Psoas muscle (tissue), 8 donors: ENCODE measurements around the gene C2orf49. TPM values are rescaled to one million over a fixed set of nuclear protein-coding genes. Genes with fewer than 3 reads are reported as not detected.

Source experiments
- ATAC-seq, 4 donors: fragments of 200-7000 bp; cut with Tn5 transposase; one replicate each; pipeline ENCODE4 v1.9.1; 2020; ENCODE audit warnings: moderate library complexity in 3 of 4, mild to moderate bottlenecking in 2 of 4
- DNase-seq, 2 donors: peaks; one replicate each; pipeline ENCODE4 v3.0.0-alpha.2; 2020
- H3K27ac ChIP-seq: fragments of 200-600 bp; one replicate; pipeline ENCODE4 v1.8.0; 2022
- H3K27me3 ChIP-seq, 3 donors: fragments of 200-600 bp in 1 of 3; one replicate each; pipeline versions ENCODE4 v1.6.1 to v1.8.0; 2013 to 2022; ENCODE audit warnings: low read length in 2 of 3, mild to moderate bottlenecking in 2 of 3, moderate library complexity in 1 of 3; ENCODE audit not compliant: insufficient read depth in 3 of 3
- H3K36me3 ChIP-seq, 2 donors: fragments of 200-600 bp in 1 of 2; one replicate each; pipeline versions ENCODE4 v1.6.1 to v1.8.0; 2013 to 2022; ENCODE audit warnings: low read depth in 1 of 2, mild to moderate bottlenecking in 1 of 2, moderate library complexity in 1 of 2; ENCODE audit not compliant: insufficient read depth in 1 of 2
- H3K4me1 ChIP-seq: fragments of 200-600 bp; one replicate; pipeline ENCODE4 v1.8.0; 2022
- H3K4me3 ChIP-seq: fragments of 200-600 bp; one replicate; pipeline ENCODE4 v1.8.0; 2022; ENCODE audit warnings: mild to moderate bottlenecking
- H3K9me3 ChIP-seq: fragments of 200-600 bp; one replicate; pipeline ENCODE4 v1.8.0; 2022
- CTCF ChIP-seq: fragments of 200-600 bp; IDR thresholded peaks from one replicate; pipeline ENCODE4 v1.8.0; 2022; ENCODE audit warnings: antibody characterized with exemption
- WGBS, 3 donors: extraction: QIAGEN DNeasy Blood & Tissue Kit; methylation state at CpG; one replicate each; pipeline versions ENCODE4 v1.1.6 to v1.1.7; 2013; 5-methylcytosine and 5-hydroxymethylcytosine counted together
- intact Hi-C, 2 donors: fragments of 100-400 bp; cut with DNase I; formaldehyde crosslinking; loops; one replicate each; pipeline versions ENCODE4 v1.11.0 to v1.14.2; 2022
- polyA plus RNA-seq, 3 donors: library from polyadenylated mRNA; stranded (reverse); fragments of 200-250 nt; gene quantifications; one replicate each; pipeline ENCODE4 v1.2.3, GENCODE V29; 2013
- total RNA-seq, 4 donors: library from RNA; stranded (reverse); fragmentation: NEBNext Ultra II Directional in 2 of 4; extraction: Animal tissue kit (Norgen Biotek cat#: 25700) in 2 of 4; gene quantifications; one replicate each; pipeline versions ENCODE4 v1.2.1 to v1.2.4, GENCODE V29; 2021 to 2023
- donor health status: healthy with polysubstance abuse.
- donor health status: DM: no; HTN: no; CAD: no; lungs with moderate emphysema.
- donor health status: Bipolar disorder and iron deficiency.
- donor health status: healthy.
- donor health status: DM: yes; HTN: yes; CAD: no.
- donor health status: DM: no; HTN: no; CAD: no.
- donor health status: DM: no; HTN: no; CAD: no.
- donor health status: DM: yes; HTN: yes; CAD: no.

C2orf49 gene
- total and polyA plus RNA-seq, 7 donors, result 13.2 to 24.6 (median 15.0) TPM

- Histone ChIP-seq H3K27ac (no peak overlapping the region), H3K4me1 (peaks cover 21% of the 10 kb centered on the region), H3K9me3 (no peaks in the 10 kb centered on the region), H3K36me3 (peaks cover 0 to 9% of the 10 kb centered on the region in 2 donors), H3K27me3 (no peaks in the 10 kb centered on the region), H3K4me3 (no peak overlapping the region)
- intact Hi-C loops, result no loop called here
- no peak for DNase-seq
- WGBS, 3 donors, result 92 to 96% (median 94%) methylated on average over 4 of the region's 4 CpGs
- TF ChIP-seq CTCF, result no peak
- no peak for ATAC-seq
Observed at GRCh38 chr2:105334211-105334610, 3.1 kb upstream of the C2orf49 start.

- Histone ChIP-seq H3K4me1 (peaks cover 18% of the 10 kb centered on the region), H3K4me3 (no peak overlapping the region), H3K9me3 (no peaks in the 10 kb centered on the region), H3K27ac (no peak overlapping the region), H3K27me3 (no peaks in the 10 kb centered on the region), H3K36me3 (peaks cover 4 to 21% of the 10 kb centered on the region in 2 donors)
- 89 to 92% (median 91%) methylated on average over 2 of the region's 2 CpGs for WGBS, 3 donors
- ATAC-seq (no peak), DNase-seq (no peak)
- intact Hi-C loops, result no loop called here
- no peak for TF ChIP-seq CTCF
Observed at GRCh38 chr2:105335469-105335868, 1.9 kb upstream of the C2orf49 start.

GRCh38 chr2:105336786-105337121, 586 bp upstream of the C2orf49 start:
- Histone ChIP-seq H3K4me1 (peaks cover 14% of the 10 kb centered on the region), H3K27ac (peak overlapping the region; percentile 94), H3K27me3 (no peaks in the 10 kb centered on the region), H3K9me3 (no peaks in the 10 kb centered on the region), H3K4me3 (peak overlapping the region; percentile 91), H3K36me3 (peaks cover 7 to 33% of the 10 kb centered on the region in 2 donors)
- 2% methylated on average over 7 of the region's 7 CpGs for WGBS, 3 donors
- ATAC-seq, result no peak
- TF ChIP-seq CTCF, result no peak
- DNase-seq, result no peak
- intact Hi-C loops, result no loop called here

GRCh38 chr2:105338020-105338385, 663 bp downstream of the C2orf49 start:
- Histone ChIP-seq H3K36me3 (peaks cover 10 to 46% of the 10 kb centered on the region in 2 donors), H3K9me3 (no peaks in the 10 kb centered on the region), H3K27me3 (no peaks in the 10 kb centered on the region), H3K4me3 (peak overlapping the region; percentile 91), H3K27ac (peak overlapping the region; percentile 94), H3K4me1 (peaks cover 14% of the 10 kb centered on the region)
- no peak for TF ChIP-seq CTCF
- ATAC-seq (peak in 1 of 4 donors; percentile 28), DNase-seq (no peak)
- WGBS, 3 donors, result 6 to 8% (median 7%) methylated on average over 5 of the region's 5 CpGs
- intact Hi-C loops, result no loop called here

- Histone ChIP-seq H3K27me3 (no peaks in the 10 kb centered on the region), H3K4me3 (no peak overlapping the region), H3K36me3 (peaks cover 12 to 55% of the 10 kb centered on the region in 2 donors), H3K4me1 (peaks cover 14% of the 10 kb centered on the region), H3K9me3 (no peaks in the 10 kb centered on the region), H3K27ac (no peak overlapping the region)
- no peak for DNase-seq
- ATAC-seq, result no peak
- WGBS, 3 donors, result 82 to 88% (median 85%) methylated on average over 4 of the region's 4 CpGs
- no peak for TF ChIP-seq CTCF
- intact Hi-C loops, result no loop called here
Observed at GRCh38 chr2:105339414-105339813, 2.1 kb downstream of the C2orf49 start.
